Astrocyte of the spinal cord (primary cell): ENCODE data around the gene OGA.

Experiments
- DNase-seq: peaks from one replicate; pipeline ENCODE4 v3.0.0; 2011; ENCODE audit warnings: low read depth, low spot score
- H3K4me3 ChIP-seq: 2 replicates; pipeline ENCODE4 v1.5.1; 2011; ENCODE audit warnings: low read depth, mild to moderate bottlenecking, low read length, moderate library complexity
- CTCF ChIP-seq: IDR thresholded peaks from 2 replicates; pipeline ENCODE4 v1.5.1; 2012; ENCODE audit warnings: low read depth, mild to moderate bottlenecking, low read length, inconsistent platforms
- in situ Hi-C: cut with HindIII; loops from 2 replicates; pipeline ENCODE4 v1.10.0; 2017; ENCODE audit warnings: low sequenced_read_pairs

OGA gene

GRCh38 chr10:101837748-101838147 lies 19.5 kb upstream of the OGA start:
- no peak overlapping the region for H3K4me3 ChIP-seq
- no peak for DNase-seq
- in situ Hi-C loops, result no loop called here
- no peak for TF ChIP-seq CTCF

- no peak for TF ChIP-seq CTCF
- in situ Hi-C loops, result no loop called here
- no peak for DNase-seq
Observed at GRCh38 chr10:101835362-101835761, 17.1 kb upstream of the OGA start.

GRCh38 chr10:101834341-101834740 lies 16.1 kb upstream of the OGA start:
- H3K4me3 ChIP-seq, result no peak overlapping the region
- no peak for DNase-seq
- in situ Hi-C loops, result no loop called here

More at GRCh38 chr10:101835362-101835761, 17.1 kb upstream of the OGA start:
- no peak overlapping the region for H3K4me3 ChIP-seq

GRCh38 chr10:101833466-101833865 lies 15.2 kb upstream of the OGA start:
- no peak overlapping the region for H3K4me3 ChIP-seq
- no peak for DNase-seq
- in situ Hi-C loops, result no loop called here
- no peak for TF ChIP-seq CTCF

More at GRCh38 chr10:101834341-101834740, 16.1 kb upstream of the OGA start:
- no peak for TF ChIP-seq CTCF

GRCh38 chr10:101832325-101832771 lies 14.1 kb upstream of the OGA start:
- no peak for TF ChIP-seq CTCF
- no peak overlapping the region for H3K4me3 ChIP-seq
- no peak for DNase-seq
- in situ Hi-C loops, result no loop called here

- no peak for DNase-seq
- no peak for TF ChIP-seq CTCF
- peak overlapping the region; percentile 45 for H3K4me3 ChIP-seq
- in situ Hi-C loops, result no loop called here
Observed at GRCh38 chr10:101831169-101831811, 13.0 kb upstream of the OGA start.
